K562 (cell line): ENCODE measurements around the gene STARD3NL. TPM values are rescaled to one million over a fixed set of nuclear protein-coding genes. Genes with fewer than 3 reads are reported as not detected.
A peak's percentile ranks its signal among the peaks of the same experiment; 100 is the strongest.
"Not testable (repeated sequence)": the region's sequence is repeated elsewhere in the genome, so short reads cannot be mapped to it uniquely, and the experiment has no call there.

Experiments used
- ATAC-seq: fragments of 200-7000 bp; cut with Tn5 transposase; 3 replicates; pipeline ENCODE4 v1.9.1; 2020; ENCODE audit warnings: moderate library complexity
- BruUV-seq: library from RNA; stranded (reverse); fragments of 400-500 nt; replicated peaks from 2 replicates; lab custom pipeline; 2021; lab: Mats Ljungman, UMichigan
- CTCF ChIA-PET: fragments of 300-600 bp; formaldehyde crosslinking; extraction: SDS; loops from one replicate; lab custom pipeline; 2021; ENCODE audit warnings: low intra/inter-chr PET ratio; lab: Yijun Ruan, JAX
- POLR2A ChIA-PET: fragments of 300-600, 350-650 bp; sonication (Branson Sonifier 250); formaldehyde crosslinking; extraction: SDS; loops from one replicate; lab custom pipeline; 2021; ENCODE audit warnings: antibody characterized with exemption, inconsistent platforms; lab: Yijun Ruan, JAX
- DNase-seq, 4 experiments: peaks; one replicate each; pipeline versions ENCODE4 v3.0.0 to v3.0.0-alpha.2; 2011 to 2018; ENCODE audit warnings: low spot score in 3 of 4, mixed read lengths in 3 of 4; ENCODE audit errors: extremely low read depth in 1 of 4
- FAIRE-seq: peaks from 2 replicates; lab custom pipeline; 2011; peaks lifted over from hg19 to GRCh38; lab: Jason Lieb, UNC
- H2AFZ ChIP-seq: 2 replicates; pipeline ENCODE4 v1.6.0; 2011; ENCODE audit warnings: low read depth, low read length, control low read depth, inconsistent platforms
- H3K27ac ChIP-seq: fragments of 200-600 bp; 3 replicates; pipeline ENCODE4 v1.8.0; 2011; ENCODE audit warnings: low read depth, mild to moderate bottlenecking, control low read depth, inconsistent platforms, low read length, moderate library complexity, mixed read lengths; ENCODE audit errors: extremely low read depth
- H3K27me3 ChIP-seq, 2 experiments: fragments of 300-600 bp in 1 of 2; 2 replicates in 1 of 2; 3 replicates in 1 of 2; pipeline versions ENCODE4 v1.6.0 to v1.8.0; 2011; ENCODE audit warnings: inconsistent platforms in 2 of 2, low read length in 2 of 2, mild to moderate bottlenecking in 1 of 2, mixed read lengths in 1 of 2, moderate library complexity in 1 of 2; ENCODE audit not compliant: control insufficient read depth in 2 of 2, insufficient read depth in 2 of 2
- H3K36me3 ChIP-seq: fragments of 300-600 bp; 3 replicates; pipeline ENCODE4 v1.8.0; 2011; ENCODE audit warnings: mild to moderate bottlenecking, low read length, inconsistent platforms; ENCODE audit not compliant: control insufficient read depth, insufficient read depth
- H3K4me1 ChIP-seq, 2 experiments: fragments of 200-600 bp in 1 of 2; replicated peaks in 1 of 2; 2 replicates in 1 of 2; 3 replicates in 1 of 2; pipeline versions ENCODE4 v1.5.1 to v1.8.0; 2011; ENCODE audit warnings: inconsistent platforms in 2 of 2, low read length in 2 of 2, mild to moderate bottlenecking in 1 of 2, mixed read lengths in 1 of 2, moderate library complexity in 1 of 2; ENCODE audit not compliant: control insufficient read depth in 2 of 2, insufficient read depth in 2 of 2
- H3K4me2 ChIP-seq: 2 replicates; pipeline ENCODE4 v1.6.1; 2011; ENCODE audit warnings: low read length, control low read depth, inconsistent platforms, mixed read lengths; ENCODE audit not compliant: insufficient read depth
- H3K4me3 ChIP-seq: fragments of 200-600 bp; sonication (generic), shearing (Covaris generic); 2 replicates; pipeline ENCODE4 v1.5.1; 2016; ENCODE audit warnings: control low read depth, inconsistent platforms
- H3K79me2 ChIP-seq: fragments of 200-600 bp; 3 replicates; pipeline ENCODE4 v1.8.0; 2011; ENCODE audit warnings: low read length, inconsistent platforms; ENCODE audit not compliant: control insufficient read depth, insufficient read depth
- H3K9ac ChIP-seq, 2 experiments: 2 replicates each; pipeline versions ENCODE4 v1.6.0 to v1.6.1; 2011; ENCODE audit warnings: low read depth in 2 of 2, low read length in 2 of 2, control low read depth in 1 of 2, inconsistent platforms in 1 of 2, mild to moderate bottlenecking in 1 of 2, mixed read lengths in 1 of 2; ENCODE audit not compliant: insufficient read depth in 1 of 2
- H3K9me1 ChIP-seq: one replicate; pipeline ENCODE4 v1.6.0; 2011; ENCODE audit warnings: inconsistent platforms, mild to moderate bottlenecking, low read length, moderate library complexity; ENCODE audit not compliant: control insufficient read depth, insufficient read depth
- H3K9me3 ChIP-seq: replicated peaks from 2 replicates; pipeline ENCODE4 v1.5.1; 2011; ENCODE audit warnings: low read depth, low read length, inconsistent platforms; ENCODE audit not compliant: control insufficient read depth, insufficient read depth
- H4K20me1 ChIP-seq: replicated peaks from 2 replicates; pipeline ENCODE4 v1.6.1; 2011; ENCODE audit warnings: low read length, inconsistent platforms, mixed read lengths; ENCODE audit not compliant: control insufficient read depth, insufficient read depth
- HNRNPLL ChIP-seq: fragments of 200-400 bp; formaldehyde crosslinking; IDR thresholded peaks from 2 replicates; pipeline ENCODE4 v1.6.1; 2017; ENCODE audit warnings: low read length, low read depth, mild to moderate bottlenecking; ENCODE audit not compliant: poor library complexity, severe bottlenecking
- L3MBTL2 ChIP-seq: fragments of 450-650 bp; IDR thresholded peaks from 2 replicates; pipeline ENCODE4 v1.6.1; 2016; ENCODE audit warnings: mild to moderate bottlenecking, moderate library complexity
- POLR2AphosphoS2 ChIP-seq: IDR thresholded peaks from 2 replicates; pipeline ENCODE4 v1.6.1; 2012; ENCODE audit warnings: low read length, improper control_type of control experiment
- STAT5B ChIP-seq: fragments of 250-450 bp; sonication (Bioruptor Pico); IDR thresholded peaks from 2 replicates; pipeline ENCODE4 v1.8.0; 2021; ENCODE audit warnings: mild to moderate bottlenecking, inconsistent platforms
- TFAP4 ChIP-seq: sonication (generic); formaldehyde crosslinking; IDR thresholded peaks from 2 replicates; pipeline ENCODE4 v1.8.0; 2022; ENCODE audit warnings: missing genetic modification reagents, mild to moderate bottlenecking, moderate library complexity, borderline replicate concordance
- ZNF146 ChIP-seq: IDR thresholded peaks from one replicate; pipeline ENCODE4 v1.6.1; 2018; ENCODE audit warnings: missing compliant biosample characterization; ENCODE audit not compliant: unreplicated experiment
- WGBS: fragments of 100-300 bp; shearing (Covaris generic); methylation state at CpG from one replicate; pipeline ENCODE4 v1.1.6; 2016; ENCODE audit warnings: low coverage, mixed read lengths; ENCODE audit not compliant: insufficient coverage; ENCODE audit errors: missing lambda C conversion rate; 5-methylcytosine and 5-hydroxymethylcytosine counted together
- in situ Hi-C: fragments of 300-500 bp; cut with MboI; formaldehyde crosslinking; loops from 4 replicates; pipeline ENCODE4 v1.15.0; 2018; ENCODE audit warnings: inconsistent platforms, mixed read lengths
- intact Hi-C: fragments of 100-400 bp; cut with micrococcal nuclease; formaldehyde crosslinking; loops from 2 replicates; pipeline ENCODE4 v1.14.2; 2022
- polyA plus RNA-seq, 8 experiments: library from polyadenylated mRNA; depleted of rRNA in 4 of 8; stranded (reverse) in 5 of 8; unstranded in 3 of 8; fragments of >200 nt; fragmentation: Nextera tagmentation in 2 of 8; fragmentation: Illumina TruSeq in 1 of 8; extraction: Ambion mirVana in 2 of 8; extraction: Trizol in 1 of 8; gene quantifications; 2 replicates each; pipeline versions ENCODE4 v1.2.1 to v1.2.3, GENCODE V29; 2011 to 2014; ENCODE audit warnings: inconsistent platforms in 1 of 8, missing spikeins in 1 of 8
- total RNA-seq, 7 experiments: library from RNA; depleted of rRNA in 6 of 7; stranded (reverse); fragments of >200 nt in 6 of 7; fragmentation: Illumina TruSeq in 2 of 7; extraction: Trizol in 2 of 7; gene quantifications; 2 replicates each; pipeline versions ENCODE4 v1.2.1 to v1.2.3, GENCODE V29; 2011 to 2021; ENCODE audit warnings: low replicate concordance in 1 of 7

The STARD3NL gene
- total and polyA plus RNA-seq, 9 of the 15 experiments (the other 6 are each of a cell fraction or from before 2014, with no cell fraction given): 42.2 to 90.0 (median 57.6) TPM

DNA sequence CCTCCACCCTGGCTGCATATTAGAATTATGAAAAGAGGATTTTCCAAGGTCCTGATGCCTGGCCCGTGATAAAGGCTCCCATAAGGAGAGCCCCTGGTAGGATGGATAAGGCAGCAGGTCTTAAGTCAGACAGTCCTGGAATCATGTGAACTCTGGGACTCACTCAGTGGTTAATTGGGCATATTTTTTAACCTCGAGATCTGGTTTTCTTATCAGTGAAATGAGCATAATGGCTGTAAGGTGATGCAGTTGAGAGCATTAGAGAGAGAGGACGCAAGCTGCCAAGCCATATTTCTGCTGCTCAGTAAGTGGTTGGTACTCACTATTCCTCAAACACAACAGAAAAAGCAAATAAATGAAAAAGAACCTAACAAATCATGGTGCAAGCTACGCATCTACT is 57.6 kb downstream of the STARD3NL start (continued):
- TF ChIP-seq TFAP4 (no peak), POLR2AphosphoS2 (no peak), HNRNPLL (no peak), ZNF146 (CRISPR knock-in tag) (no peak), STAT5B (CRISPR knock-in tag) (no peak)

- H3K36me3 ChIP-seq, CTCF ChIA-PET, H3K27ac ChIP-seq, DNase-seq, H3K9me1 ChIP-seq, H3K9ac ChIP-seq, POLR2A ChIA-PET, H3K79me2 ChIP-seq, H3K9me3 ChIP-seq, FAIRE-seq, BruUV-seq, H3K4me2 ChIP-seq, H3K4me1 ChIP-seq, H3K4me3 ChIP-seq, H2AFZ ChIP-seq, in situ Hi-C loops, intact Hi-C loops, H4K20me1 ChIP-seq: not testable (repeated sequence)
- peak; percentile 21; the same call in 1 of the 2 replicates for TF ChIP-seq L3MBTL2
- 19% methylated on average over 10 of the region's 10 CpGs for WGBS
- H3K27me3 ChIP-seq: peaks cover 7 to 17% of the 10 kb centered on the region in 2 experiments; a peak in 3 of 5 replicates
- ATAC-seq: peak; percentile 46; the same call in 2 of the 3 replicates
These were observed 61.1 kb downstream of the STARD3NL start for GRCh38 chr7:38239129-38239528.
